Measurements from ENCODE around the gene CGNL1. TPM values are rescaled to one million over a fixed set of nuclear protein-coding genes. Genes with fewer than 3 reads are reported as not detected.

Gene CGNL1
- total RNA-seq, 2 donors from 2014 or later, result 82.6 to 98.0 TPM

DNA sequence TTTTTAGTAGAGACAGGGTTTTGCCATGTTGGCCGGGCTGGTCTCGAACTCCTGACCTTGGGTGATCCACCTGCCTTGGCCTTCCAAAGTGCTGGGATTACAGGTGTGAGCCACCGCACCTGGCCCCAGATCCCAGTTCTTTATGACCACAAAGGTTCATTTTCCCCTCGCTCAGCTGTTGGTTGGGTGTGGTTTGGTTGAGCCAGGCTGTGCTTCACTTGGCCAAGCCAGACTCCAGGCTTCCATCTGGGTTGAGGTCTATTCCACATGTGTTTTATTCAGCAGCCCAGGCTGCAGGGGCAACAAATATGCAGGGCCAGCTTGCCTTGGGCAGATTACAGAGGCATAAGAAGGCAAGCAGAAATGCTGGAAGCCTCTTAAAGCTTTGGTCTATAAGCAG lies 13.7 kb downstream of the CGNL1 start:
- Histone ChIP-seq H3K9ac (ENCODE audit: extremely low read depth, low read length, poor library complexity, severe bottlenecking) (no peak overlapping the region), H3K4me3 (ENCODE audit: low read length) (no peak overlapping the region), H3K27ac (ENCODE audit: low read depth, low read length) (no peak overlapping the region), H3K36me3 (ENCODE audit: control insufficient read depth, insufficient read depth, low read length) (peaks cover 22% of the 10 kb centered on the region), H3K9me3 (ENCODE audit: control insufficient read depth, low read length) (no peaks in the 10 kb centered on the region), H3K4me1 (ENCODE audit: control insufficient read depth, insufficient read depth, low read length) (peaks cover 41% of the 10 kb centered on the region), H3K27me3 (ENCODE audit: control insufficient read depth, insufficient read depth, low read length, poor library complexity, severe bottlenecking) (no peaks in the 10 kb centered on the region)
- peak overlapping the region; percentile 64 for H3K27ac Mint-ChIP-seq
- no peak overlapping the region for H3K4me3 Mint-ChIP-seq
- H3K27me3 Mint-ChIP-seq (ENCODE audit: insufficient read depth), result no peaks in the 10 kb centered on the region
- peaks cover 65% of the 10 kb centered on the region for H3K4me1 Mint-ChIP-seq
- WGBS, 2 experiments (ENCODE audit: insufficient coverage in 1 of 2, insufficient read length in 1 of 2), result 50 to 69% methylated on average over 2 to 4 of the region's 4 CpGs
- DNase-seq, result peak; percentile 17
- H3K36me3 Mint-ChIP-seq (ENCODE audit: low read depth), result peaks cover 25% of the 10 kb centered on the region
- TF ChIP-seq, protein P1, sequence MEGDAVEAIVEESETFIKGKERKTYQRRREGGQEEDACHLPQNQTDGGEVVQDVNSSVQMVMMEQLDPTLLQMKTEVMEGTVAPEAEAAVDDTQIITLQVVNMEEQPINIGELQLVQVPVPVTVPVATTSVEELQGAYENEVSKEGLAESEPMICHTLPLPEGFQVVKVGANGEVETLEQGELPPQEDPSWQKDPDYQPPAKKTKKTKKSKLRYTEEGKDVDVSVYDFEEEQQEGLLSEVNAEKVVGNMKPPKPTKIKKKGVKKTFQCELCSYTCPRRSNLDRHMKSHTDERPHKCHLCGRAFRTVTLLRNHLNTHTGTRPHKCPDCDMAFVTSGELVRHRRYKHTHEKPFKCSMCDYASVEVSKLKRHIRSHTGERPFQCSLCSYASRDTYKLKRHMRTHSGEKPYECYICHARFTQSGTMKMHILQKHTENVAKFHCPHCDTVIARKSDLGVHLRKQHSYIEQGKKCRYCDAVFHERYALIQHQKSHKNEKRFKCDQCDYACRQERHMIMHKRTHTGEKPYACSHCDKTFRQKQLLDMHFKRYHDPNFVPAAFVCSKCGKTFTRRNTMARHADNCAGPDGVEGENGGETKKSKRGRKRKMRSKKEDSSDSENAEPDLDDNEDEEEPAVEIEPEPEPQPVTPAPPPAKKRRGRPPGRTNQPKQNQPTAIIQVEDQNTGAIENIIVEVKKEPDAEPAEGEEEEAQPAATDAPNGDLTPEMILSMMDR (conservative IDR thresholded peaks at IDR 0.05), result no peak
- no peaks in the 10 kb centered on the region for H3K9me3 Mint-ChIP-seq

DNA sequence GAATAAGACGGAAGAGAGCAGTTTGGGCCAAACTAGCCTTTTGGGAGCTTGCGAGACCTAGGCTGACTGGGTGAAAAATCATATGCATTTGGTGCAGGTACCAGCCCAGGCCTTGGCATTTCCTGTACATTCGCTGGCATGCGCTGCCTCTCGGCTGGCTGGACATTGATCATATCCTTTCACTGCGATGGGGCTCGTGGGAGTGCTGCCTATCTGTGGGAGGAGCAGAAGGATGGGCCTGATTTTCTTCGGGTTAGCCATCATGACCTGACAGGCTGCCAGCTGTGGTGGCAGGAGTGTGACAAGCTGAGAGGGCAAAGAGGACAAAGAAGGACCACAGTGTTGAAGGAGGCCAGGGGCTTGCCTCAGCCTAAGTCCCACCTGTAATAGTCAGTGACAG lies 14.3 kb downstream of the CGNL1 start:
- peaks cover 42% of the 10 kb centered on the region for H3K4me1 ChIP-seq (ENCODE audit: control insufficient read depth, insufficient read depth, low read length)
- H3K36me3 Mint-ChIP-seq (ENCODE audit: low read depth), result peaks cover 25% of the 10 kb centered on the region
- H3K27ac Mint-ChIP-seq, result no peak overlapping the region
- H3K27me3 Mint-ChIP-seq (ENCODE audit: insufficient read depth), result no peaks in the 10 kb centered on the region
- H3K4me3 ChIP-seq (ENCODE audit: low read length), result no peak overlapping the region
- H3K9me3 ChIP-seq (ENCODE audit: control insufficient read depth, low read length), result no peaks in the 10 kb centered on the region
- H3K27me3 ChIP-seq (ENCODE audit: control insufficient read depth, insufficient read depth, low read length, poor library complexity, severe bottlenecking), result no peaks in the 10 kb centered on the region
- no peak for DNase-seq
- WGBS, 2 experiments (ENCODE audit: insufficient coverage in 1 of 2, insufficient read length in 1 of 2), result 92 to 95% methylated on average over 8 of the region's 8 CpGs
- H3K27ac ChIP-seq (ENCODE audit: low read depth, low read length), result no peak overlapping the region
- H3K9ac ChIP-seq (ENCODE audit: extremely low read depth, low read length, poor library complexity, severe bottlenecking), result no peak overlapping the region
- peaks cover 63% of the 10 kb centered on the region for H3K4me1 Mint-ChIP-seq
- no peaks in the 10 kb centered on the region for H3K9me3 Mint-ChIP-seq
- H3K4me3 Mint-ChIP-seq, result no peak overlapping the region
- TF ChIP-seq, protein P1 (conservative IDR thresholded peaks at IDR 0.05), result no peak
- H3K36me3 ChIP-seq (ENCODE audit: control insufficient read depth, insufficient read depth, low read length), result peaks cover 17% of the 10 kb centered on the region

DNA sequence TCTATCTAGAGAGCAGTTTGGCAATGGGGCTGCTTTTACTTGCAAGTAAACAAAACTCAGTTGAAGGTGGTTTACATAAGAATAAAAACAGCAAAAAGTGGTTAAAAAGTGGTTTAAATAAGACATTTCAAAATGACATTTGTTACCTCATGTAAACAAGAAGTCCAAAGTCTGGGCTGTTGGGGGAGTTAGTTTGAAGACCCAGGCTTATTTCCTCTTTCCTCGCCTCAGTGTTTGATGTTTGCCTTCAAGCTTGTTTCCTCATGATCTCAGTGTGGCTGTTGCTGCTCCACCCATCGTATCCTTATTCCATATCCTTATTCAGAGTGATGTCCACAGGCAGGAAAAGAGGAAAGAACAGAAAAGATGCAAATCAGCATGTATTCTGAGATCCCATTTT lies 15.2 kb downstream of the CGNL1 start:
- H3K27ac ChIP-seq (ENCODE audit: low read depth, low read length), result no peak overlapping the region
- peaks cover 28% of the 10 kb centered on the region for H3K36me3 Mint-ChIP-seq (ENCODE audit: low read depth)
- no peak overlapping the region for H3K4me3 Mint-ChIP-seq
- H3K9ac ChIP-seq (ENCODE audit: extremely low read depth, low read length, poor library complexity, severe bottlenecking), result no peak overlapping the region
- no peak overlapping the region for H3K27ac Mint-ChIP-seq
- no peak overlapping the region for H3K4me3 ChIP-seq (ENCODE audit: low read length)
- H3K4me1 ChIP-seq (ENCODE audit: control insufficient read depth, insufficient read depth, low read length), result peaks cover 32% of the 10 kb centered on the region
- no peaks in the 10 kb centered on the region for H3K9me3 Mint-ChIP-seq
- 95 to 100% methylated on average over 1 to 2 of the region's 2 CpGs for WGBS, 2 experiments (ENCODE audit: insufficient coverage in 1 of 2, insufficient read length in 1 of 2)
- TF ChIP-seq, protein P1 (conservative IDR thresholded peaks at IDR 0.05), result no peak
- no peaks in the 10 kb centered on the region for H3K9me3 ChIP-seq (ENCODE audit: control insufficient read depth, low read length)
- peaks cover 14% of the 10 kb centered on the region for H3K36me3 ChIP-seq (ENCODE audit: control insufficient read depth, insufficient read depth, low read length)
- no peaks in the 10 kb centered on the region for H3K27me3 Mint-ChIP-seq (ENCODE audit: insufficient read depth)
- DNase-seq, result peak; percentile 13
- peaks cover 53% of the 10 kb centered on the region for H3K4me1 Mint-ChIP-seq
- H3K27me3 ChIP-seq (ENCODE audit: control insufficient read depth, insufficient read depth, low read length, poor library complexity, severe bottlenecking), result no peaks in the 10 kb centered on the region

Measured in endodermal cell (in vitro differentiated cells).